RWPE2 (cell line): ENCODE results near the gene PITPNC1.
A peak's percentile ranks its signal among the peaks of the same experiment; 100 is the strongest.

Experiments
- ATAC-seq: fragments of 200-7000 bp; cut with Tn5 transposase; 3 replicates; pipeline ENCODE4 v1.9.1; 2021; ENCODE audit warnings: low read depth
- DNase-seq: peaks from one replicate; pipeline ENCODE4 v3.0.0-alpha.2; 2020; ENCODE audit warnings: low spot score
- H3K27ac ChIP-seq: fragments of 450-650 bp; 2 replicates; pipeline ENCODE4 v1.5.1; 2017; ENCODE audit warnings: mild to moderate bottlenecking; ENCODE audit not compliant: poor library complexity, severe bottlenecking
- H3K27me3 ChIP-seq: fragments of 250-450 bp; sonication (Bioruptor Pico); 2 replicates; pipeline ENCODE4 v1.5.1; 2021; ENCODE audit warnings: mild to moderate bottlenecking, moderate library complexity; ENCODE audit not compliant: insufficient read depth, poor library complexity, severe bottlenecking
- H3K36me3 ChIP-seq: fragments of 250-450 bp; sonication (Bioruptor Pico); 2 replicates; pipeline ENCODE4 v1.5.1; 2020; ENCODE audit warnings: low read depth, mild to moderate bottlenecking, moderate library complexity
- H3K4me1 ChIP-seq: fragments of 250-450 bp; sonication (Bioruptor Pico); 2 replicates; pipeline ENCODE4 v1.5.1; 2021; ENCODE audit warnings: mild to moderate bottlenecking, moderate library complexity; ENCODE audit not compliant: insufficient read depth, poor library complexity, severe bottlenecking
- H3K4me3 ChIP-seq: fragments of 250-450 bp; sonication (Bioruptor Pico); 2 replicates; pipeline ENCODE4 v1.5.1; 2021; ENCODE audit warnings: mild to moderate bottlenecking, moderate library complexity; ENCODE audit not compliant: severe bottlenecking
- H3K9me3 ChIP-seq: fragments of 250-450 bp; sonication (Bioruptor Pico); 2 replicates; pipeline ENCODE4 v1.5.1; 2021; ENCODE audit warnings: mild to moderate bottlenecking, moderate library complexity; ENCODE audit not compliant: severe bottlenecking
- TF ChIP-seq, protein P1 (sequence below): fragments of 450-650 bp; IDR thresholded peaks from one replicate; pipeline ENCODE4 v1.5.1; 2017; ENCODE audit warnings: mild to moderate bottlenecking, moderate library complexity; ENCODE audit not compliant: poor library complexity, severe bottlenecking

The PITPNC1 gene

DNA sequence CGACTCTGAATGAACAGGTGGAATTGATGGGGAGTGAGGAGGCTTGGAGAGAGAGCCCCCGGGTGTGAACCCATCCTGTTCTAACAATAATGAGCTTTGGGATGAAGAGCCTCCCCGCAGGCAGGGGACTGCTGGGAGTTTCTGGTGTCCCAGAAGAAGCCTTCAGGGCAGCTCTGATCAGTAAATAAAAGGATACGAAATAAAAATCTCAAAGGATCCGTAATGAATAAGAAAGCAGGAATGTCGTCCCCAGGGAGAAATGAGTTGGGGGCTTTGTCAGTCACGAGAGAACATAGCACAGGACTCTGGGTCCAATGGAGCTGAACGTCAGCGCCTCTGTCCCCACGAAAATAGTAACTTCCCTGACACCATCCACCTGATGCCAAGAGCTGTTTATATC, 113.4 kb downstream of the PITPNC1 start:
- H3K27ac ChIP-seq, result no peak overlapping the region
- DNase-seq (no peak), ATAC-seq (no peak)
- no peaks in the 10 kb centered on the region for H3K27me3 ChIP-seq
- no peaks in the 10 kb centered on the region for H3K9me3 ChIP-seq
- H3K36me3 ChIP-seq, result peaks cover 8% of the 10 kb centered on the region; the same call in 1 of the 2 replicates
- no peak overlapping the region for H3K4me3 ChIP-seq
- TF ChIP-seq, protein P1, sequence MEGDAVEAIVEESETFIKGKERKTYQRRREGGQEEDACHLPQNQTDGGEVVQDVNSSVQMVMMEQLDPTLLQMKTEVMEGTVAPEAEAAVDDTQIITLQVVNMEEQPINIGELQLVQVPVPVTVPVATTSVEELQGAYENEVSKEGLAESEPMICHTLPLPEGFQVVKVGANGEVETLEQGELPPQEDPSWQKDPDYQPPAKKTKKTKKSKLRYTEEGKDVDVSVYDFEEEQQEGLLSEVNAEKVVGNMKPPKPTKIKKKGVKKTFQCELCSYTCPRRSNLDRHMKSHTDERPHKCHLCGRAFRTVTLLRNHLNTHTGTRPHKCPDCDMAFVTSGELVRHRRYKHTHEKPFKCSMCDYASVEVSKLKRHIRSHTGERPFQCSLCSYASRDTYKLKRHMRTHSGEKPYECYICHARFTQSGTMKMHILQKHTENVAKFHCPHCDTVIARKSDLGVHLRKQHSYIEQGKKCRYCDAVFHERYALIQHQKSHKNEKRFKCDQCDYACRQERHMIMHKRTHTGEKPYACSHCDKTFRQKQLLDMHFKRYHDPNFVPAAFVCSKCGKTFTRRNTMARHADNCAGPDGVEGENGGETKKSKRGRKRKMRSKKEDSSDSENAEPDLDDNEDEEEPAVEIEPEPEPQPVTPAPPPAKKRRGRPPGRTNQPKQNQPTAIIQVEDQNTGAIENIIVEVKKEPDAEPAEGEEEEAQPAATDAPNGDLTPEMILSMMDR, result no peak
- H3K4me1 ChIP-seq, result peaks cover 5% of the 10 kb centered on the region

DNA sequence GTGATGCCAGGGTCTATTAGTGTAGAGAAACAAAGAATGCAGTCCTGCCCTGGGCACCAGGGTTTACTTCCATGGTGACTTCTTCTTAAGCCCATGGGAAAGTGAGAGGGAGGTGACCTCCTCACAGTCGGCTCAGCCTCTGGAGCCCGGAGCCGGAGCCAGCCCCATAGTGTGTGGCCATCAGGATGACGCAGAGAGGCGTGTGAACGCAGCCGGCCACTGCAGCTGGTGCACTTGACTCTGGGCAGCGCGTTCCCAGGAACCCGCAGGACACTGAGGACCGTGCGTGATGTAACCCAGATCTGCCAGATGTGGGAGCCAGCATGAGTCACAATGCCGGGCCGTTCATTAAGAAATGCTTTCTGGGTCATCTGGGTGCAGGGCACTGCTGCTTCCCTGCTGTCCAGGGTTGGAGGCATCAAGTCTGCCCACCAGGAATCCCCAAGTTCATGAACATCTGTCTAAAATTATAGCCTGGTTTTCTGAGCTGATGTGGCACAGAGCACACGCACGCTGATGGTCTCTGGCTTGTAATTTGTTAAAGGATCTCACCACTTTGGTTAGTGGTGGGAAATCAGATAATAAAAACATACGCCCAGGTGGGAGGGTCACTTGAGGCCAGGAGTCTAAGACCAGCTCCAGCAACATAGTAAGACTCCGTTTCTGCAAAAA, 114.1 kb downstream of the PITPNC1 start:
- Histone ChIP-seq H3K9me3 (no peaks in the 10 kb centered on the region), H3K27ac (no peak overlapping the region), H3K4me3 (no peak overlapping the region), H3K27me3 (no peaks in the 10 kb centered on the region), H3K36me3 (peaks cover 8% of the 10 kb centered on the region; the same call in 1 of the 2 replicates), H3K4me1 (peaks cover 5% of the 10 kb centered on the region)
- DNase-seq (peak; percentile 68), ATAC-seq (peak; percentile 76)
- TF ChIP-seq, protein P1, result no peak

DNA sequence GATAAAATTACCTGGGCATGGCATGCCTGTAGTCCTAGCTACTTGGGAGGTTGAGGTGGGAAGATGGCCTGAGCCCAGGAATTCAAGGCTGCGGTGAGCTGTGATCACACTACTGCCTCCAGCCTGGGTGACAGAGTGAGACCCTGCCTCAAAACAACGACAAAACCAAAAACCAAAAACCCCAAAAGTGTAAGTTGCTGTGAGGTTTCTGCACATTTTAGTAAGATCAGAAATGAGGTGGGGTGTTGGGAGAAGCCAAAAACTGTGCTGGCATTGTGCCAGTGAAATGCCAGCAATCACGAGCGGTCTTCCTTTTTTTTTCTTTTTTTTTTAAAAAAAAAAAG, 114.6 kb downstream of the PITPNC1 start:
- peaks cover 8% of the 10 kb centered on the region; the same call in 1 of the 2 replicates for H3K36me3 ChIP-seq
- H3K27me3 ChIP-seq, result no peaks in the 10 kb centered on the region
- no peak for ATAC-seq
- no peak overlapping the region for H3K27ac ChIP-seq
- H3K4me1 ChIP-seq, result peaks cover 5% of the 10 kb centered on the region
- TF ChIP-seq, protein P1, result no peak
- H3K9me3 ChIP-seq, result no peaks in the 10 kb centered on the region
- no peak for DNase-seq
- H3K4me3 ChIP-seq, result no peak overlapping the region

DNA sequence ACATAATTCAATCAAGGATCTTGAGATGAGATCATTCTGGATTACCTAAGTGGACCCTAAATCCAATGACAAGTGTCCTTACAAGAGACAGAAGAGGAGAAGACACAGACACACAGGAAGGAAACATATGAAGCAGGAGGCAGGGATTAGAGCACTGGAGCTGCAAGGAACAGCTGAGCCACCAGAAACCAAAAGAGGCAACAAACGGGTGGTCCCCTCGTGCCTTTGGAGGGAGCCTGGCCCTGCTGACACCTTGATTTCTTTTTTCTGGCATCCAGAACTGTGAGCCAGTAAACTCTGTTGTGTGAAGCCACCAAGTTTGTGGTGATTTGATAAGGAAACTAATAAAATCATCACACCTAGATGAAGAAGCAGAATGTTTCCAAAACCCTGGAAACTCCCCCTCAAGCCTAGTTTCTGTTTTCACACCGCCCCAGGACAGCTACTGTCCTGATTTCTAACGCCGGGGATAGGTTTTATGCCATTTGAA, 115.2 kb downstream of the PITPNC1 start:
- no peak for DNase-seq
- peaks cover 5% of the 10 kb centered on the region for H3K4me1 ChIP-seq
- H3K36me3 ChIP-seq, result peaks cover 8% of the 10 kb centered on the region; the same call in 1 of the 2 replicates
- H3K4me3 ChIP-seq, result no peak overlapping the region
- no peak for ATAC-seq
- TF ChIP-seq, protein P1, result no peak
- no peak overlapping the region for H3K27ac ChIP-seq
- no peaks in the 10 kb centered on the region for H3K27me3 ChIP-seq
- H3K9me3 ChIP-seq, result no peaks in the 10 kb centered on the region
